Tibial nerve (tissue), 4 donors: ENCODE results near the gene GCNT4.

Experiments
- EP300 ChIP-seq, 2 donors: sonication (generic); formaldehyde crosslinking; IDR thresholded peaks; one replicate each; pipeline ENCODE4 v1.6.1; 2017; ENCODE audit warnings: antibody characterized with exemption in 2 of 2, mild to moderate bottlenecking in 1 of 2
- POLR2A ChIP-seq, 2 donors: fragments of 450-650 bp; IDR thresholded peaks; one replicate each; pipeline ENCODE4 v1.6.1; 2017; ENCODE audit warnings: antibody characterized with exemption in 2 of 2, mild to moderate bottlenecking in 2 of 2, moderate library complexity in 2 of 2
- TF ChIP-seq, protein P1 (sequence below), 5 experiments: fragments of 200-600 bp in 3 of 5; fragments of 450-650 bp in 2 of 5; sonication (generic) in 3 of 5; IDR thresholded peaks; one replicate each; pipeline ENCODE4 v1.5.1; 2016 to 2019; ENCODE audit warnings: antibody characterized with exemption in 5 of 5, mild to moderate bottlenecking in 3 of 5, moderate library complexity in 2 of 5

DNA sequence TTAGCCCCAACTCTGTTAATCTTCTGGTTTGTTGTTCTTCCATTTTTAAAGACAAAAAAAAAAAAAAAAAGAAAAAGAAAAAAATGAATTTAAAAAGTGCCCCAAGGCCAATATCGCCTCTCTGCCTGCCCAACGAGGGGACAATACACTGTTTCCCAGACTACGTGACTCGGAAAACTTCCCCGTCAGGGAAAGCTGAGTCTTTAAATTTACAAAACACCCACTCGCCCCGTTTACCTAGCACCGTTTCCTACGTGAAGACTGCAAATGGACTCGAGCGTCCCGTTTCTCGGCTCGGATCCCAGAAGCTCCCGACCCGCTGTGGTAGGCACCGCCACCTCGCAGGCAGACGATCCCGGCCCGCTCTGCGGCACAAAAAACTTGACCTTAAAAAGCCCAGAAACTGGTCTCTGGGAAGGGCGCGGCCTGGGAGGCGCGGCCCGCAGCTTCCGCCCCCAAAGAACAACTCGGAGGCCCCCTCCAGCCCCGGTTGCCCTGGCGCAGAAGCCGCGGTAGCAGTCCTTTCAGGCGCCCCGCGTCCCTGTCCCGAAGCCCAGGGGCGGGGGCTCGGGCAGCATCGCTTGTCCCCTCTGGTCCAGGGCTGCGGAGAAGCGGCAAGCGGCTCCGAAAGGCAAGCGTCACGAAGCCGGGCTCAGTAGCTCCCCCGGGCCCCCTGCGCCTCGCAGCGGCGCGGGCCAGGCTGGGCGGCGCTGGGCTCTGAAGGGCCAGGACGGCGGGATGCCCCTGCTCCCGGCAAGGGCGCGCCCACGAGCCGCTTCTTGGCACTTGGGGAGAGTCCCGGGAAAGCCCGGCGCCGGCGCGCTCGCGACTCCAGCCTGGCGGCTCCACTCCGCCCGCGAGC lies at the start of gene GCNT4:
- TF ChIP-seq, protein P1, sequence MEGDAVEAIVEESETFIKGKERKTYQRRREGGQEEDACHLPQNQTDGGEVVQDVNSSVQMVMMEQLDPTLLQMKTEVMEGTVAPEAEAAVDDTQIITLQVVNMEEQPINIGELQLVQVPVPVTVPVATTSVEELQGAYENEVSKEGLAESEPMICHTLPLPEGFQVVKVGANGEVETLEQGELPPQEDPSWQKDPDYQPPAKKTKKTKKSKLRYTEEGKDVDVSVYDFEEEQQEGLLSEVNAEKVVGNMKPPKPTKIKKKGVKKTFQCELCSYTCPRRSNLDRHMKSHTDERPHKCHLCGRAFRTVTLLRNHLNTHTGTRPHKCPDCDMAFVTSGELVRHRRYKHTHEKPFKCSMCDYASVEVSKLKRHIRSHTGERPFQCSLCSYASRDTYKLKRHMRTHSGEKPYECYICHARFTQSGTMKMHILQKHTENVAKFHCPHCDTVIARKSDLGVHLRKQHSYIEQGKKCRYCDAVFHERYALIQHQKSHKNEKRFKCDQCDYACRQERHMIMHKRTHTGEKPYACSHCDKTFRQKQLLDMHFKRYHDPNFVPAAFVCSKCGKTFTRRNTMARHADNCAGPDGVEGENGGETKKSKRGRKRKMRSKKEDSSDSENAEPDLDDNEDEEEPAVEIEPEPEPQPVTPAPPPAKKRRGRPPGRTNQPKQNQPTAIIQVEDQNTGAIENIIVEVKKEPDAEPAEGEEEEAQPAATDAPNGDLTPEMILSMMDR (IDR thresholded peaks at IDR 0.05) = no peak
- TF ChIP-seq POLR2A (IDR thresholded peaks at IDR 0.05) (peak in 1 of 2 donors; percentile 14), EP300 (IDR thresholded peaks at IDR 0.05) (no peak)
